IMR-90 (cell line): ENCODE measurements around the gene ARFIP1. TPM values are rescaled to one million over a fixed set of nuclear protein-coding genes. Genes with fewer than 3 reads are reported as not detected.

Experiments
- ATAC-seq: fragments of 200-7000 bp; cut with Tn5 transposase; 2 replicates; pipeline ENCODE4 v1.9.1; 2020; ENCODE audit warnings: low read depth, mild to moderate bottlenecking, moderate library complexity
- BruUV-seq: library from RNA; stranded (reverse); fragments of 400-500 nt; replicated peaks from 2 replicates; lab custom pipeline; 2021; lab: Mats Ljungman, UMichigan
- CTCF ChIA-PET: fragments of 300-600 bp; formaldehyde crosslinking; extraction: SDS; loops from one replicate; lab custom pipeline; 2021; ENCODE audit warnings: antibody characterized with exemption; lab: Yijun Ruan, JAX
- POLR2A ChIA-PET: fragments of 300-600 bp; sonication (Branson Sonifier 250); formaldehyde crosslinking; loops from one replicate; lab custom pipeline; 2022; ENCODE audit warnings: antibody characterized with exemption; ENCODE audit not compliant: unreplicated experiment; lab: Charles Lee
- DNase-seq: peaks from one replicate; pipeline ENCODE4 v3.0.0; 2013
- H2AFZ ChIP-seq: replicated peaks from 2 replicates; pipeline ENCODE3; 2013; ENCODE audit warnings: low read length, mild to moderate bottlenecking; ENCODE audit not compliant: poor library complexity
- H2AK5ac ChIP-seq: 2 replicates; pipeline ENCODE4 v1.6.1; 2013; ENCODE audit warnings: low read depth, low read length, inconsistent platforms
- H2AK9ac ChIP-seq: replicated peaks from 2 replicates; pipeline ENCODE3; 2013; ENCODE audit warnings: mild to moderate bottlenecking, low read depth, low read length, moderate library complexity; ENCODE audit not compliant: poor library complexity
- H2BK120ac ChIP-seq: 2 replicates; pipeline ENCODE4 v1.6.1; 2013; ENCODE audit warnings: low read depth, low read length, inconsistent platforms
- H2BK15ac ChIP-seq: 3 replicates; pipeline ENCODE4 v1.6.1; 2013; ENCODE audit warnings: low read depth, low read length, inconsistent platforms
- H2BK20ac ChIP-seq: 2 replicates; pipeline ENCODE4 v1.6.1; 2013; ENCODE audit warnings: low read depth, mild to moderate bottlenecking, inconsistent platforms, low read length, moderate library complexity
- H2BK5ac ChIP-seq: 2 replicates; pipeline ENCODE4 v1.6.1; 2013; ENCODE audit warnings: mild to moderate bottlenecking, low read depth, low read length, inconsistent platforms; ENCODE audit not compliant: poor library complexity, severe bottlenecking
- H3K14ac ChIP-seq: replicated peaks from 2 replicates; pipeline ENCODE4 v1.6.1; 2013; ENCODE audit warnings: low read depth, low read length, inconsistent platforms
- H3K18ac ChIP-seq: 2 replicates; pipeline ENCODE4 v1.6.1; 2013; ENCODE audit warnings: low read depth, low read length, control low read depth
- H3K23ac ChIP-seq: 2 replicates; pipeline ENCODE4 v1.6.1; 2013; ENCODE audit warnings: low read depth, low read length, inconsistent platforms
- H3K27ac ChIP-seq: 2 replicates; pipeline ENCODE4 v1.5.1; 2013; ENCODE audit warnings: mild to moderate bottlenecking, control low read depth, low read length; ENCODE audit not compliant: insufficient read depth
- H3K27me3 ChIP-seq: 2 replicates; pipeline ENCODE4 v1.6.1; 2013; ENCODE audit warnings: low read length; ENCODE audit not compliant: control insufficient read depth, insufficient read depth
- H3K36me3 ChIP-seq: 2 replicates; pipeline ENCODE4 v1.6.1; 2013; ENCODE audit warnings: low read length, mixed read lengths; ENCODE audit not compliant: control insufficient read depth, insufficient read depth
- H3K4ac ChIP-seq: 2 replicates; pipeline ENCODE4 v1.6.1; 2013; ENCODE audit warnings: low read depth, low read length, inconsistent platforms
- H3K4me1 ChIP-seq: 2 replicates; pipeline ENCODE4 v1.6.1; 2013; ENCODE audit warnings: low read length, mixed read lengths; ENCODE audit not compliant: control insufficient read depth, insufficient read depth
- H3K4me2 ChIP-seq: 2 replicates; pipeline ENCODE4 v1.6.1; 2013; ENCODE audit warnings: low read depth, mild to moderate bottlenecking, control low read depth, low read length, moderate library complexity
- H3K4me3 ChIP-seq: 2 replicates; pipeline ENCODE4 v1.5.1; 2013; ENCODE audit warnings: low read depth, mild to moderate bottlenecking, control low read depth, low read length, moderate library complexity; ENCODE audit not compliant: insufficient read depth
- H3K56ac ChIP-seq: 2 replicates; pipeline ENCODE4 v1.6.1; 2013; ENCODE audit warnings: low read length, inconsistent platforms; ENCODE audit not compliant: insufficient read depth; ENCODE audit errors: extremely low read depth
- H3K79me1 ChIP-seq, 2 experiments: 2 replicates each; pipeline ENCODE4 v1.6.1; 2013; ENCODE audit warnings: low read length in 2 of 2, inconsistent platforms in 1 of 2, low read depth in 1 of 2
- H3K9ac ChIP-seq: 2 replicates; pipeline ENCODE4 v1.6.1; 2013; ENCODE audit warnings: low read depth, low read length, control low read depth
- H3K9me1 ChIP-seq: 2 replicates; pipeline ENCODE4 v1.6.1; 2013; ENCODE audit warnings: low read length, inconsistent platforms; ENCODE audit not compliant: insufficient read depth
- H3K9me3 ChIP-seq: 2 replicates; pipeline ENCODE4 v1.6.1; 2013; ENCODE audit warnings: low read length; ENCODE audit not compliant: control insufficient read depth, insufficient read depth
- H4K20me1 ChIP-seq: 2 replicates; pipeline ENCODE4 v1.6.1; 2013; ENCODE audit warnings: low read length, inconsistent platforms; ENCODE audit not compliant: insufficient read depth
- H4K5ac ChIP-seq: 2 replicates; pipeline ENCODE4 v1.6.1; 2013; ENCODE audit warnings: mild to moderate bottlenecking, low read depth, low read length, control low read depth
- H4K8ac ChIP-seq, 2 experiments: 2 replicates each; pipeline ENCODE4 v1.6.1; 2013; ENCODE audit warnings: low read depth in 2 of 2, low read length in 2 of 2, control low read depth in 1 of 2, inconsistent platforms in 1 of 2
- H4K91ac ChIP-seq: 2 replicates; pipeline ENCODE4 v1.6.1; 2013; ENCODE audit warnings: low read depth, low read length, inconsistent platforms; ENCODE audit not compliant: insufficient read depth
- BHLHE40 ChIP-seq: fragments of 150-350 bp; IDR thresholded peaks from 2 replicates; pipeline ENCODE4 v1.6.1; 2016; ENCODE audit warnings: mild to moderate bottlenecking, low read depth, low read length
- CHD1 ChIP-seq: IDR thresholded peaks from 2 replicates; pipeline ENCODE4 v1.6.1; 2012; ENCODE audit warnings: low read depth, low read length, improper control_type of control experiment
- CTCF ChIP-seq: conservative IDR thresholded peaks from 2 replicates; pipeline ENCODE4 v1.5.1; 2012; ENCODE audit warnings: mild to moderate bottlenecking, low read depth, low read length, improper control_type of control experiment
- FOS ChIP-seq: fragments of 150-350 bp; IDR thresholded peaks from 2 replicates; pipeline ENCODE4 v1.6.1; 2016; ENCODE audit warnings: low read depth, low read length
- MAFK ChIP-seq: IDR thresholded peaks from 2 replicates; pipeline ENCODE4 v1.6.1; 2012; ENCODE audit warnings: low read depth, low read length, improper control_type of control experiment
- MAZ ChIP-seq: IDR thresholded peaks from 2 replicates; pipeline ENCODE4 v1.6.1; 2012; ENCODE audit warnings: low read depth, mild to moderate bottlenecking, low read length, improper control_type of control experiment, moderate library complexity, borderline replicate concordance
- MXI1 ChIP-seq: IDR thresholded peaks from 2 replicates; pipeline ENCODE4 v1.6.1; 2012; ENCODE audit warnings: low read depth, mild to moderate bottlenecking, low read length, moderate library complexity, borderline replicate concordance
- NFE2L2 ChIP-seq: fragments of 150-350 bp; IDR thresholded peaks from 2 replicates; pipeline ENCODE4 v1.6.1; 2016; ENCODE audit warnings: low read depth, mild to moderate bottlenecking, low read length
- POLR2A ChIP-seq: IDR thresholded peaks from 2 replicates; pipeline ENCODE4 v1.6.1; 2012; ENCODE audit warnings: mild to moderate bottlenecking, low read depth, low read length
- RAD21 ChIP-seq: IDR thresholded peaks from 2 replicates; pipeline ENCODE4 v1.6.1; 2012; ENCODE audit warnings: low read length, improper control_type of control experiment
- RCOR1 ChIP-seq: IDR thresholded peaks from 2 replicates; pipeline ENCODE4 v1.6.1; 2012; ENCODE audit warnings: mild to moderate bottlenecking, low read length, improper control_type of control experiment; ENCODE audit not compliant: insufficient replicate concordance
- RFX5 ChIP-seq: IDR thresholded peaks from 2 replicates; pipeline ENCODE4 v1.8.0; 2012; ENCODE audit warnings: low read depth, mild to moderate bottlenecking, low read length, moderate library complexity
- SMC3 ChIP-seq: fragments of 150-350 bp; IDR thresholded peaks from 2 replicates; pipeline ENCODE4 v1.6.1; 2016; ENCODE audit warnings: low read depth, mild to moderate bottlenecking, antibody characterized with exemption, low read length, moderate library complexity
- USF2 ChIP-seq: fragments of 150-350 bp; IDR thresholded peaks from 2 replicates; pipeline ENCODE4 v1.6.1; 2017; ENCODE audit warnings: mild to moderate bottlenecking, antibody characterized with exemption, low read length, low read depth
- WGBS, 2 experiments: methylation state at CpG; one replicate each; pipeline versions ENCODE4 v1.1.5 to v1.1.7; 2013; ENCODE audit warnings: missing lambda C conversion rate in 2 of 2; ENCODE audit not compliant: insufficient read length in 1 of 2; ENCODE audit errors: extremely low coverage in 2 of 2; 5-methylcytosine and 5-hydroxymethylcytosine counted together
- dilution Hi-C: fragments of 300-500 bp; cut with HindIII; formaldehyde crosslinking; loops from one replicate; pipeline ENCODE4 v1.14.3; 2018; ENCODE audit warnings: low sequenced_read_pairs; ENCODE audit not compliant: unreplicated experiment
- in situ Hi-C: fragments of 300-500 bp; cut with MboI; formaldehyde crosslinking; loops from 3 replicates; pipeline ENCODE4 v1.14.3; 2019; ENCODE audit warnings: low sequenced_read_pairs, inconsistent platforms, mixed read lengths
- intact Hi-C: fragments of 100-400 bp; cut with micrococcal nuclease; formaldehyde crosslinking; loops from 2 replicates; pipeline ENCODE4 v1.10.0; 2022
- polyA plus RNA-seq, 3 experiments: library from polyadenylated mRNA; depleted of rRNA; stranded (reverse); fragments of >200 nt; gene quantifications; 2 replicates each; pipeline ENCODE4 v1.2.3, GENCODE V29; 2012; ENCODE audit warnings: low replicate concordance in 1 of 3
- total RNA-seq: library from RNA; depleted of rRNA; stranded (reverse); fragments of >200 nt; gene quantifications from 2 replicates; pipeline ENCODE4 v1.2.3, GENCODE V29; 2012
- TF ChIP-seq, protein P1 (sequence below): fragments of 150-350 bp; IDR thresholded peaks from 2 replicates; pipeline ENCODE4 v1.6.1; 2016; ENCODE audit warnings: low read depth, mild to moderate bottlenecking, low read length, moderate library complexity, borderline replicate concordance

ARFIP1 gene
- total and polyA plus RNA-seq, 2 of the 4 experiments (the other 2 are of a cell fraction): 12.7 to 30.5 TPM

DNA sequence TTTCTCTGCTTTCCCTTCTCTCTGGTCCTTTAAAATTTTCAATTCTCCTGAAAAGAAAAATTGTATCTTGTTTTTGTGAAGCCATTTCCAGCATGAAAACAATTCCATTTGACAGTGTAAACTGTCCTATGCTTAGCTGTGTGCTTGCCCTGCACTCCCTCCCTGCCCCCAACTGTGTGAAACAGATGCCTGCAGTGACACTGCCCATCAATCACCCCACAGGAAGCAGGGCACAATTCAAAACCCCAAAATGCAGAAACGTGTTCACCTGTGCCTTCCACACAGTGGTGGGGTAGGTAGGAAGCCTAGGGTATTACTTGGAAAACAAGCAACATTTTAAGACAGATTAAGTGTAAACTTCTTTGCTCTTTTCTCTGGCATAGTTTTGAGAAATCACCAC lies 150.1 kb downstream of the ARFIP1 start:
- Histone ChIP-seq H3K4me2 (no peak overlapping the region), H2BK5ac (no peak overlapping the region), H4K20me1 (no peaks in the 10 kb centered on the region), H2BK20ac (no peak overlapping the region), H4K91ac (no peak overlapping the region), H3K9me3 (no peaks in the 10 kb centered on the region; the same call in 1 of the 2 replicates), H3K9me1 (no peaks in the 10 kb centered on the region), H3K36me3 (no peaks in the 10 kb centered on the region), H3K27ac (no peak overlapping the region), H2BK15ac (no peak overlapping the region), H2BK120ac (no peak overlapping the region), H3K14ac (no peak overlapping the region), H3K56ac (no peak overlapping the region), H2AK5ac (no peak overlapping the region), H4K5ac (no peak overlapping the region), H3K9ac (no peak overlapping the region), H2AFZ (no peak overlapping the region), H3K18ac (no peak overlapping the region), H3K79me1 (no peaks in the 10 kb centered on the region), H3K4me1 (no peaks in the 10 kb centered on the region), H2AK9ac (no peak overlapping the region), H3K27me3 (peaks cover 12% of the 10 kb centered on the region), H3K4me3 (no peak overlapping the region), H3K4ac (no peak overlapping the region), H3K23ac (no peak overlapping the region), H4K8ac (no peak overlapping the region)
- TF ChIP-seq CTCF: no peak
- TF ChIP-seq NFE2L2: no peak
- TF ChIP-seq, protein P1, sequence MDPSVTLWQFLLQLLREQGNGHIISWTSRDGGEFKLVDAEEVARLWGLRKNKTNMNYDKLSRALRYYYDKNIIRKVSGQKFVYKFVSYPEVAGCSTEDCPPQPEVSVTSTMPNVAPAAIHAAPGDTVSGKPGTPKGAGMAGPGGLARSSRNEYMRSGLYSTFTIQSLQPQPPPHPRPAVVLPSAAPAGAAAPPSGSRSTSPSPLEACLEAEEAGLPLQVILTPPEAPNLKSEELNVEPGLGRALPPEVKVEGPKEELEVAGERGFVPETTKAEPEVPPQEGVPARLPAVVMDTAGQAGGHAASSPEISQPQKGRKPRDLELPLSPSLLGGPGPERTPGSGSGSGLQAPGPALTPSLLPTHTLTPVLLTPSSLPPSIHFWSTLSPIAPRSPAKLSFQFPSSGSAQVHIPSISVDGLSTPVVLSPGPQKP: no peak
- TF ChIP-seq USF2: no peak
- no peak for TF ChIP-seq FOS
- TF ChIP-seq RFX5: no peak
- TF ChIP-seq CHD1: no peak
- no peak for TF ChIP-seq MXI1
- TF ChIP-seq SMC3: no peak
- no peak for TF ChIP-seq MAFK
- TF ChIP-seq POLR2A: no peak
- TF ChIP-seq RCOR1: no peak
- no peak for TF ChIP-seq RAD21
- no peak for TF ChIP-seq BHLHE40
- no peak for TF ChIP-seq MAZ
- intact Hi-C loops (no loop called here), in situ Hi-C loops (no loop called here), dilution Hi-C loops (no loop called here)
- no CpG with 5 or more reads among the region's 1 CpG for WGBS, 2 experiments
- ATAC-seq (no peak), DNase-seq (no peak)
- no TSS peak for BruUV-seq
- POLR2A ChIA-PET: no interaction called here
- CTCF ChIA-PET: no interaction called here
